Muscle layer of duodenum (tissue), 2 donors: ENCODE measurements around the gene ICAM4.

Experiments used
- H3K27ac ChIP-seq: one replicate; pipeline ENCODE4 v1.7.0; 2013; ENCODE audit warnings: mild to moderate bottlenecking, low read length
- H3K27me3 ChIP-seq: one replicate; pipeline ENCODE4 v1.7.0; 2013; ENCODE audit warnings: low read depth, mild to moderate bottlenecking, control low read depth, low read length
- H3K36me3 ChIP-seq, 2 donors: one replicate each; pipeline ENCODE4 v1.7.0; 2013; ENCODE audit warnings: low read length in 2 of 2, control low read depth in 1 of 2, mild to moderate bottlenecking in 1 of 2; ENCODE audit not compliant: insufficient read depth in 2 of 2, control insufficient read depth in 1 of 2
- H3K4me1 ChIP-seq, 2 donors: one replicate each; pipeline ENCODE4 v1.7.0; 2013; ENCODE audit warnings: low read length in 2 of 2, mild to moderate bottlenecking in 2 of 2, control low read depth in 1 of 2, moderate library complexity in 1 of 2; ENCODE audit not compliant: insufficient read depth in 2 of 2, control insufficient read depth in 1 of 2
- H3K4me3 ChIP-seq, 2 donors: one replicate each; pipeline ENCODE4 v1.7.0; 2013; ENCODE audit warnings: low read length in 2 of 2, low read depth in 1 of 2, mild to moderate bottlenecking in 1 of 2
- H3K9me3 ChIP-seq, 2 donors: one replicate each; pipeline ENCODE4 v1.7.0; 2013; ENCODE audit warnings: low read length in 2 of 2, control low read depth in 1 of 2, mild to moderate bottlenecking in 1 of 2; ENCODE audit not compliant: control insufficient read depth in 1 of 2
- donor health status: healthy.

Gene ICAM4

GRCh38 chr19:10293637-10294367 lies 7.0 kb downstream of the ICAM4 start:
- Histone ChIP-seq H3K27ac (no peak overlapping the region), H3K27me3 (peaks cover 71% of the 10 kb centered on the region), H3K4me1 (peaks cover 5 to 60% of the 10 kb centered on the region in 2 donors), H3K4me3 (no peak overlapping the region), H3K36me3 (no peaks in the 10 kb centered on the region), H3K9me3 (no peaks in the 10 kb centered on the region)

DNA sequence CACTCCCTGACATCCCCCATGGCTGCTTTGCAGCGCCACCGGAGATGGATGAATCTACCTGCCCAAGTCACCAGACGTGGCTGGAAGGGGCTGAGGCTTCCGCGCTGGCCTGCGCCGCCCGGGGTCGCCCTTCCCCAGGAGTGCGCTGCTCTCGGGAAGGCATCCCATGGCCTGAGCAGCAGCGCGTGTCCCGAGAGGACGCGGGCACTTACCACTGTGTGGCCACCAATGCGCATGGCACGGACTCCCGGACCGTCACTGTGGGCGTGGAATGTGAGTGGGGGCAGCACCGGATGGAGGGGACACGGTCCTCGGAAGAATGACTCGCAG lies 7.6 kb downstream of the ICAM4 start:
- peaks cover 66% of the 10 kb centered on the region for H3K27me3 ChIP-seq
- no peak overlapping the region for H3K27ac ChIP-seq
- no peaks in the 10 kb centered on the region for H3K36me3 ChIP-seq
- peaks cover 5 to 55% of the 10 kb centered on the region in 2 donors for H3K4me1 ChIP-seq
- no peak overlapping the region for H3K4me3 ChIP-seq
- no peaks in the 10 kb centered on the region for H3K9me3 ChIP-seq

GRCh38 chr19:10295305-10295846 lies 8.6 kb downstream of the ICAM4 start:
- H3K27me3 ChIP-seq = peaks cover 58% of the 10 kb centered on the region
- no peaks in the 10 kb centered on the region for H3K9me3 ChIP-seq
- peaks cover under 1 to 44% of the 10 kb centered on the region in 2 donors for H3K4me1 ChIP-seq
- H3K36me3 ChIP-seq = no peaks in the 10 kb centered on the region
- H3K27ac ChIP-seq = no peak overlapping the region
- peak overlapping the region; percentile 46 to 57 for H3K4me3 ChIP-seq

- peaks cover 52% of the 10 kb centered on the region for H3K27me3 ChIP-seq
- H3K4me1 ChIP-seq = peaks cover 0 to 38% of the 10 kb centered on the region in 2 donors
- H3K36me3 ChIP-seq = no peaks in the 10 kb centered on the region
- H3K9me3 ChIP-seq = no peaks in the 10 kb centered on the region
- H3K4me3 ChIP-seq = peak overlapping the region; percentile 46 to 57
- H3K27ac ChIP-seq = no peak overlapping the region
Measured at GRCh38 chr19:10295847-10296591, 9.3 kb downstream of the ICAM4 start.

DNA sequence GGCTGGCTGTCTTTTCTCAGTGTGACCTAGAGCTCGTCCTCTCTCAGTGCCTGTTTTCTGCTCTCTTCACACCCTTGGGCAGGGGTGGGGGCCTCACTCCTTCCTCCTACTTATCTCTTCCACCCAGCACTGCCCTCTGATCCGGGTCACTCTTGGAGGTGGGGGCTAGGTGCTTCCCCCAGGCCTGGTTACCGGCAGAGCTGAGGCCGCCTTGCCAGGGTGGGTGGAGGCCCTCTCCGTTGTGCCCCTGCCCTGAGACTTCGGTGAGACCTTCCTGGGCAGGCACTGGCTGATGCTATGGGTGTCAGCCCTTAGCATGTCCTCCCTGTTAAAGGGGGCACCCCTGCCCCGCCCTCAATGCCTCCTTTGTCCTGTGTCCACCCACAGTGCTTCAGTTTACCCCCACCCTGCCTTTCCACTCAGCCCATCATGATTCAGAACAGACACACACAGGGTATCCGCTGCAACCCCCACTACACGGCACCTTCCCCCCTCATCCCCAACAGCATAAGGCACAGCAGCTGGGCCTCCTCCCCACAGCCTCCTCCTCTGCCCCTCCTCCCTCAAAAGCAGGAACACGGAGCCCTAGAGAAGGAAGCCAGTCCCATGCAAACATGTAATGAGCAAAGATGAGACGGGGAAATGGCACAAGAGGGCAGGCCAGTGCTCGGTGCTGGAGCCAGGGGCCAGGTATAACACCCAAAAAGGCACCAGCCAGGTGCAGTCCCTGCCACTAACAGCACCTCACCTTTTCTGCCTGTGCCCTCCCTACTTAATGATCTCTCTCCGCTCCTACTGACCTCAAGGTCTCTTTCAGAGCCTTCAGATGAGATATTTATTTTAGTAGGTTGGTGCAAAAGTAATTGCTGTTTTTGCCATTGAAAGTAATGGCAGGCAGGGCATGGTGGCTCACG lies 13.0 kb downstream of the ICAM4 start:
- Histone ChIP-seq H3K27me3 (peaks cover 15% of the 10 kb centered on the region), H3K27ac (no peak overlapping the region)

GRCh38 chr19:10305139-10305806 lies 18.5 kb downstream of the ICAM4 start:
- Histone ChIP-seq H3K36me3 (peaks cover 0 to 13% of the 10 kb centered on the region in 2 donors), H3K4me1 (no peaks in the 10 kb centered on the region), H3K27ac (no peak overlapping the region), H3K4me3 (no peak overlapping the region), H3K9me3 (no peaks in the 10 kb centered on the region), H3K27me3 (no peaks in the 10 kb centered on the region)

More for the DNA sequence above, 13.0 kb downstream of the ICAM4 start:
- H3K4me1 ChIP-seq = peaks cover 0 to 15% of the 10 kb centered on the region in 2 donors
- H3K36me3 ChIP-seq = peaks cover 0 to under 1% of the 10 kb centered on the region in 2 donors
- no peak overlapping the region for H3K4me3 ChIP-seq
- no peaks in the 10 kb centered on the region for H3K9me3 ChIP-seq

DNA sequence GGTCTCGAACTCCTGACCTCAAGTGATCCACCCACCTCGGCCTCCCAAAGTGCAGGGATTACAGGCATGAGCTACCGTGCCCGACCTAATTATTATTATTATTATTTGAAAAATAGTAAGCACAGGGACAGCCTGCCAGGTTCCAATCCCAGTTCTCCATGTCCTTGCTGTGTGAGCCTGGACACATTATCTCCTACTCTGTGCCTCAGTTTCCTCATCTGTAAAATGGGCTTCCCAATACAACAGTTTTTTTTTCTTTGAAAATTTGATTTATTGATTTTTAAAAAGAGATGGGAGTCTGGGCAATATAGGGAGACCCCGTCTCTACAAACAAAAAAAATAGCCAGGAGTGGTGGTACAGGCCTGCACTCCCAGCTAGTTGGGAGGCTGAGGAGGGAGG lies 19.6 kb downstream of the ICAM4 start:
- H3K36me3 ChIP-seq = peaks cover 0 to 19% of the 10 kb centered on the region in 2 donors
- no peaks in the 10 kb centered on the region for H3K9me3 ChIP-seq
- no peaks in the 10 kb centered on the region for H3K27me3 ChIP-seq
- no peak overlapping the region for H3K4me3 ChIP-seq
- H3K27ac ChIP-seq = no peak overlapping the region
- no peaks in the 10 kb centered on the region for H3K4me1 ChIP-seq

DNA sequence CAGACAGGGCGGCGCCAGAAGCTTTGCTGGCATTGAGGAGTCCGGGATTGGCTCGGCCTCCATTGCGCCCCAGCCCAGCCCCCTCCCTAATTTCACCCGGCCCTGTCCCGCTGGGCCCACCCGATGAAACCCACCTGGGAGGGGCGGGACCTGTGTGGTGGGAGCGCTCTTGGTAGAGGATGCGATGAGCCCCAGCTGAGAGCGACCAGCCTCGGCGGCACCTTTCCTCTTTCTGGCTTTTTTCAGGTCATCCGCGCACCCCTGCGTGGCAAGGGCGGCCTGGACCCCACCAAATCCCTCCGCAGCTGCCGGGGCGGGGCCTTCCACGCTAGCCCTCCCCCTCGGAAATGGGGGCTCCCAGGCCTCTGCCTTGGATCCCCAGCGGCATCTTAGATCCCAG lies 22.7 kb downstream of the ICAM4 start, which contains the start of gene ZGLP1:
ZGLP1 (minus strand) TSS at position 393 of the 400 bp plus-strand sequence.
- Histone ChIP-seq H3K27ac (no peak within 1 kb of the TSS), H3K36me3 (peaks cover 0 to 19% of the 10 kb centered on the region in 2 donors), H3K9me3 (no peaks in the 10 kb centered on the region)

GRCh38 chr19:10315335-10316214 lies 28.8 kb downstream of the ICAM4 start, which contains the start of gene FDX2:
Gene FDX2, minus strand, starts transcription at chr19:10316015. Its CDS starts 19 bp downstream, at chr19:10315996.
- Histone ChIP-seq H3K27me3 (no peaks in the 10 kb centered on the region), H3K9me3 (no peaks in the 10 kb centered on the region), H3K27ac (no peak within 1 kb of the TSS), H3K36me3 (peaks cover 9 to 44% of the 10 kb centered on the region in 2 donors), H3K4me1 (peaks cover 0 to 15% of the 10 kb centered on the region in 2 donors), H3K4me3 (peak within 1 kb of the TSS; percentile 83 to 95)

More for the DNA sequence above, 22.7 kb downstream of the ICAM4 start, which contains the start of gene ZGLP1:
- H3K4me1 ChIP-seq = peaks cover 0 to 2% of the 10 kb centered on the region in 2 donors
- no peaks in the 10 kb centered on the region for H3K27me3 ChIP-seq
- no peak within 1 kb of the TSS for H3K4me3 ChIP-seq
